ENCODE data around the gene GCA.

GRCh38 chr2:162368494-162368893 lies 24.6 kb downstream of the GCA start:
- TF ChIP-seq YY1 (IDR thresholded peaks at IDR 0.05; ENCODE audit: insufficient read depth, insufficient read length) (no peak), SUZ12 (IDR thresholded peaks at IDR 0.05; ENCODE audit: extremely low read depth, insufficient read depth, insufficient read length) (no peak)

Data from NT2/D1 (cell line).